GM10248 (cell line): ENCODE results near the gene MAB21L3.

ENCODE experiments used
- CTCF ChIA-PET: fragments of 300-600 bp; sonication (Branson Sonifier 250); formaldehyde crosslinking; extraction: SDS; loops from one replicate; lab custom pipeline; 2021; ENCODE audit warnings: antibody characterized with exemption; lab: Yijun Ruan, JAX
- POLR2A ChIA-PET: fragments of 350-650 bp; sonication (Branson Sonifier 250); formaldehyde crosslinking; extraction: SDS; loops from one replicate; lab custom pipeline; 2020; ENCODE audit warnings: antibody characterized with exemption; lab: Yijun Ruan, JAX
- DNase-seq: peaks from one replicate; pipeline ENCODE4 v3.0.0; 2012; ENCODE audit errors: extremely low spot score
- TF ChIP-seq, protein P1 (sequence below): IDR thresholded peaks from 2 replicates; pipeline ENCODE4 v1.5.1; 2012; ENCODE audit warnings: mild to moderate bottlenecking, low read depth; ENCODE audit errors: extremely low read depth, missing control alignments, control extremely low read depth

MAB21L3 gene

DNA sequence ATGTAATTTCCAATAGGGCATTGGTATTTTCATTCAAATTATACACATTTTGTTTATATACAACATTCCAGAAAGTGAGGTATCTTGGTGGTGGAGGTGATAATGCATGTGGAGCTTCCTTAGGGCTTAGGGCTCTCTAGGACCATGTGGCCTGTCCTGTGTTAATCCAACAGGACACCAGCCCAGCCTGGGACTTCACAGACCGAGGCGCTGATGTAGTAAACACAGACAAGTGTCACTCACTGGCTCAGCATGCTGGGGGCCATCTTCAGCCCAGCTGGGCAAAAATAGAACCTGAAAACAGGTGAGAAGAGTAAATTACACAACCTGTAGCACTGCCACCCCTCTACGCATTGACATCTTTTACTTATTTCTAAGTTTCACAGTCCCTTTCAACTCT lies 66.7 kb downstream of the MAB21L3 start:
- ChIA-PET POLR2A (no interaction called here), CTCF (interaction anchor here (1.0 to 1.2 kb wide), 3 partner anchors 12 to 308 kb away, joined by 3 to 5 read pairs (median 4); no protein-coding TSS in a partner anchor)
- TF ChIP-seq, protein P1, sequence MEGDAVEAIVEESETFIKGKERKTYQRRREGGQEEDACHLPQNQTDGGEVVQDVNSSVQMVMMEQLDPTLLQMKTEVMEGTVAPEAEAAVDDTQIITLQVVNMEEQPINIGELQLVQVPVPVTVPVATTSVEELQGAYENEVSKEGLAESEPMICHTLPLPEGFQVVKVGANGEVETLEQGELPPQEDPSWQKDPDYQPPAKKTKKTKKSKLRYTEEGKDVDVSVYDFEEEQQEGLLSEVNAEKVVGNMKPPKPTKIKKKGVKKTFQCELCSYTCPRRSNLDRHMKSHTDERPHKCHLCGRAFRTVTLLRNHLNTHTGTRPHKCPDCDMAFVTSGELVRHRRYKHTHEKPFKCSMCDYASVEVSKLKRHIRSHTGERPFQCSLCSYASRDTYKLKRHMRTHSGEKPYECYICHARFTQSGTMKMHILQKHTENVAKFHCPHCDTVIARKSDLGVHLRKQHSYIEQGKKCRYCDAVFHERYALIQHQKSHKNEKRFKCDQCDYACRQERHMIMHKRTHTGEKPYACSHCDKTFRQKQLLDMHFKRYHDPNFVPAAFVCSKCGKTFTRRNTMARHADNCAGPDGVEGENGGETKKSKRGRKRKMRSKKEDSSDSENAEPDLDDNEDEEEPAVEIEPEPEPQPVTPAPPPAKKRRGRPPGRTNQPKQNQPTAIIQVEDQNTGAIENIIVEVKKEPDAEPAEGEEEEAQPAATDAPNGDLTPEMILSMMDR: no peak
- no peak for DNase-seq

DNA sequence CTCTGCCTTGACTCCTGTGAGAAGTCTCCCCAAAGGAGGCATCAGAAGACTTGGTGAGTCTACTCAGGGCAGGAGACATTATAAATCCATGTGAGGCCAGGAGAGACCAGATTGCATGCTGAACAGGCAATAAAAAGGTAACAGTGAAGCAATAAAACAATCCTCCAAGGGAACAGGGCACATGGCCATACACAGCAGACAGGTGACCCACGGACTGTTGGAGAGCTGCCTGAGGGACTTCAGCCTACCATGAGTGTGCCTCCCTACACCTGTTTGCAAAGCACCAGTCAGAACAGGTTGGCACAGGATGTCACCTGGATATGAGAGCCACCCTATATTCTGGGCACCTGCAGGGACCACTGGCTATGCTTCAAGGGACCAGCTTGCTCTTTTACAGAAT lies 67.6 kb downstream of the MAB21L3 start:
- DNase-seq: no peak
- ChIA-PET POLR2A (no interaction called here), CTCF (interaction anchor here (1.0 to 1.1 kb wide), 2 partner anchors 27 to 320 kb away, joined by 3 read pairs; no protein-coding TSS in a partner anchor)
- TF ChIP-seq, protein P1: no peak

DNA sequence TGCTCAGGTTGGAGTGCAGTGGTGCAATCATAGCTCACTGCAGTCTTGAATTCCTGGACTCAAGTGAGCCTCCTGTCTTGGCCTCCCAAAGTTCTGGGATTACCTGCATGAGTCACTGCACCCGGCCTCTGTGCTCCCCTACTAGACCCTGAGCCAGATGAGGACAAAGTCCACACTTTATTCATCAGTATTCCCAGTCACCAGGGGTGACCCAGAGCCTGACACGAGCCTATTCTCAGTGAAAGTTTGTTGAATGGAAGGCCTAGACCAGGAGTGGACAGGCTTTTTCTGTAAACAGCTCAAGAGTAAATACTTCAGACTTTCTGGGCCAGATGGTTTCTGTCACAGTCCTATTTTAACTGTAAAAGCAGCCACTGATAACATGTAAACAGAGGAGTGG lies 68.2 kb downstream of the MAB21L3 start:
- POLR2A ChIA-PET: no interaction called here
- CTCF ChIA-PET: interaction anchor here (1.0 to 2.5 kb wide), 3 partner anchors 11 to 319 kb away, joined by 3 to 12 read pairs (median 3); no protein-coding TSS in a partner anchor
- DNase-seq: no peak
- TF ChIP-seq, protein P1: no peak

DNA sequence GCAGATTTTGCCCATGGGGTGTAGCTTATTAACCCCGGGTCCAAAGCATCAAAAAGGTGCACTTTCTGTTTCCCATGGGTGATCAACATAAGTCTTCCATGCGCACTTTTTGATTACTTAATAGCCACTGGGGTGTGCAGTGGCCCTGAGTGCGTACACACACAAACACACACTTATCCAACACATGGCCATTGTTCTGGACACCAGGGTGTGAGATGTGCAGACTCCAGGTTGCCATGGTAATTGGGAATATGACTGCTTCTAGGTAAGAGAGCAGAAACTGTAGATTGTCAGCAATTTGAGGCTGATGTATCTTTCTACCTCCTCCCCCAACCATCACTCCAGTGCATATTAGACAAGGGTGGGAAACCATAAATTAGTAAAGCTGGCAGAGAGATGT lies 68.8 kb downstream of the MAB21L3 start:
- TF ChIP-seq, protein P1: no peak
- POLR2A ChIA-PET: no interaction called here
- CTCF ChIA-PET: interaction anchor here (1.0 to 2.5 kb wide), 3 partner anchors 11 to 319 kb away, joined by 3 to 12 read pairs (median 3); no protein-coding TSS in a partner anchor
- no peak for DNase-seq

DNA sequence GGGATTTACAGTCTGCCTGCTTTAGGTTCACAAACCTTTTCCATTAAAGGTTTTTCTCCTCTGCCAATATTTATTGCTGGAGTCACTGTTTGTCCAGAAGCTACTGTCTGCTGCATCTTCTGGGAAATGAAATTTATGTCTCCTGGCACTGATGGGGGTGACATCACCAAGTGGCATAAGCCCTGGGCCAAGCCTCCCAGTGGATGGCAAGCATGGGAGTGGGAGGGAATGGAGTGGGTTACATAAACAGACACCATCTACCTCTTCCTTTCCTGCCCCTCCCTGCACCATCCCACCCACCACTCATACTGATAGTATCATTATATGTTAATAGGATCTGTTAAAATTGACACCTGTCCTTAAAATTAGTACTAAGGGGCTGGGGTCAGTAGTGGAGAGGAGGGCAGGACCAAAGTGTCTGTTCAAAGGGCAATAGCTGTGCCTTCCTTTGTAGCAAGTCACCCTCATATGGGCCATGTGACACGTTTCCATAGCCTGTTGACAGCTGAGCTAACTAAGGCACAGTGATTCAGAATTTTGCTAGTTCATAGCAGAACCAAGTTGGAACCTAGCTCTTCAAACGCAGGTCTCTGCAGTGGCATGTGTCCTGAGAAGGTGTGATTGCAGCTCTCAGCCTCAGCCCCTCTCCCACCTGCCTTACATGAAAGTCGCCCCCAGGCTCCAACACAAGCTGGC lies 71.0 kb downstream of the MAB21L3 start:
- TF ChIP-seq, protein P1: no peak
- no peak for DNase-seq
- POLR2A ChIA-PET: no interaction called here
- CTCF ChIA-PET: interaction anchor here (0.9 to 2.4 kb wide), 4 partner anchors 16 to 303 kb away, joined by 3 to 6 read pairs (median 3); no protein-coding TSS in a partner anchor
